ENCODE data around the gene ENTPD3.

The ENTPD3 gene

GRCh38 chr3:40387001-40387894, at the start of gene ENTPD3:
Gene ENTPD3 (plus strand): TSS chr3:40387184. CDS start chr3:40388058, 874 bp downstream.
- in situ Hi-C loops (cut with HindIII; ENCODE audit: low pct_ligation_motif_present, low pct_unique_long_range_greater_than_20kb, low sequenced_read_pairs) = no loop called here
- peak; percentile 15 for DNase-seq

GRCh38 chr3:40339871-40340270, 47.1 kb upstream of the ENTPD3 start:
- in situ Hi-C loops (cut with HindIII; ENCODE audit: low pct_ligation_motif_present, low pct_unique_long_range_greater_than_20kb, low sequenced_read_pairs) = no loop called here
- no peak for DNase-seq

GRCh38 chr3:40340541-40341170, 46.3 kb upstream of the ENTPD3 start:
- in situ Hi-C loops (cut with HindIII; ENCODE audit: low pct_ligation_motif_present, low pct_unique_long_range_greater_than_20kb, low sequenced_read_pairs) = no loop called here
- DNase-seq = no peak

- no peak for DNase-seq
- in situ Hi-C loops (cut with HindIII; ENCODE audit: low pct_ligation_motif_present, low pct_unique_long_range_greater_than_20kb, low sequenced_read_pairs) = no loop called here
Measured at GRCh38 chr3:40341671-40342070, 45.3 kb upstream of the ENTPD3 start.

- DNase-seq = no peak
- in situ Hi-C loops (cut with HindIII; ENCODE audit: low pct_ligation_motif_present, low pct_unique_long_range_greater_than_20kb, low sequenced_read_pairs) = no loop called here
Measured at GRCh38 chr3:40350529-40350928, 36.5 kb upstream of the ENTPD3 start.

GRCh38 chr3:40355410-40355809, 31.6 kb upstream of the ENTPD3 start:
- no peak for DNase-seq
- in situ Hi-C loops (cut with HindIII; ENCODE audit: low pct_ligation_motif_present, low pct_unique_long_range_greater_than_20kb, low sequenced_read_pairs) = no loop called here

GRCh38 chr3:40358454-40358853, 28.5 kb upstream of the ENTPD3 start:
- no peak for DNase-seq
- in situ Hi-C loops (cut with HindIII; ENCODE audit: low pct_ligation_motif_present, low pct_unique_long_range_greater_than_20kb, low sequenced_read_pairs) = no loop called here

GRCh38 chr3:40363674-40364073, 23.3 kb upstream of the ENTPD3 start:
- in situ Hi-C loops (cut with HindIII; ENCODE audit: low pct_ligation_motif_present, low pct_unique_long_range_greater_than_20kb, low sequenced_read_pairs) = no loop called here

GRCh38 chr3:40366203-40367162, 20.5 kb upstream of the ENTPD3 start:
- in situ Hi-C loops (cut with HindIII; ENCODE audit: low pct_ligation_motif_present, low pct_unique_long_range_greater_than_20kb, low sequenced_read_pairs) = no loop called here
- no peak for DNase-seq

More at GRCh38 chr3:40363674-40364073, 23.3 kb upstream of the ENTPD3 start:
- DNase-seq = no peak

- no peak for DNase-seq
- in situ Hi-C loops (cut with HindIII; ENCODE audit: low pct_ligation_motif_present, low pct_unique_long_range_greater_than_20kb, low sequenced_read_pairs) = no loop called here
Measured at GRCh38 chr3:40369716-40370115, 17.3 kb upstream of the ENTPD3 start.

- no peak for DNase-seq
- in situ Hi-C loops (cut with HindIII; ENCODE audit: low pct_ligation_motif_present, low pct_unique_long_range_greater_than_20kb, low sequenced_read_pairs) = no loop called here
Measured at GRCh38 chr3:40377822-40378221, 9.2 kb upstream of the ENTPD3 start.

GRCh38 chr3:40379674-40380306, 7.2 kb upstream of the ENTPD3 start:
- DNase-seq = no peak
- in situ Hi-C loops (cut with HindIII; ENCODE audit: low pct_ligation_motif_present, low pct_unique_long_range_greater_than_20kb, low sequenced_read_pairs) = no loop called here

GRCh38 chr3:40381904-40382616, 4.9 kb upstream of the ENTPD3 start:
- no peak for DNase-seq
- in situ Hi-C loops (cut with HindIII; ENCODE audit: low pct_ligation_motif_present, low pct_unique_long_range_greater_than_20kb, low sequenced_read_pairs) = no loop called here

GRCh38 chr3:40382617-40382979, 4.4 kb upstream of the ENTPD3 start:
- in situ Hi-C loops (cut with HindIII; ENCODE audit: low pct_ligation_motif_present, low pct_unique_long_range_greater_than_20kb, low sequenced_read_pairs) = no loop called here
- peak; percentile 17 for DNase-seq

- in situ Hi-C loops (cut with HindIII; ENCODE audit: low pct_ligation_motif_present, low pct_unique_long_range_greater_than_20kb, low sequenced_read_pairs) = no loop called here
- no peak for DNase-seq
Measured at GRCh38 chr3:40386213-40386612, 771 bp upstream of the ENTPD3 start.

- DNase-seq = no peak
- in situ Hi-C loops (cut with HindIII; ENCODE audit: low pct_ligation_motif_present, low pct_unique_long_range_greater_than_20kb, low sequenced_read_pairs) = no loop called here
Measured at GRCh38 chr3:40387895-40388254, 891 bp downstream of the ENTPD3 start.

GRCh38 chr3:40396406-40396805, 9.4 kb downstream of the ENTPD3 start:
- in situ Hi-C loops (cut with HindIII; ENCODE audit: low pct_ligation_motif_present, low pct_unique_long_range_greater_than_20kb, low sequenced_read_pairs) = no loop called here
- no peak for DNase-seq

GRCh38 chr3:40397129-40397528, 10.1 kb downstream of the ENTPD3 start:
- no peak for DNase-seq
- in situ Hi-C loops (cut with HindIII; ENCODE audit: low pct_ligation_motif_present, low pct_unique_long_range_greater_than_20kb, low sequenced_read_pairs) = no loop called here

Measured in ACHN (cell line).